C4-2B (cell line): Measurements from ENCODE around the gene PRKAG1.

ENCODE experiments used
- H3K27ac ChIP-seq: fragments of 450-650 bp; 2 replicates; pipeline ENCODE4 v1.5.1; 2017
- CTCF ChIP-seq: fragments of 450-650 bp; conservative IDR thresholded peaks from 2 replicates; pipeline ENCODE4 v1.5.1; 2017; ENCODE audit warnings: mild to moderate bottlenecking
- ZFX ChIP-seq: fragments of 450-650 bp; IDR thresholded peaks from 2 replicates; pipeline ENCODE4 v1.6.1; 2017

The PRKAG1 gene

GRCh38 chr12:48957141-48958048 is 61.2 kb downstream of the PRKAG1 start, which contains the start of gene ARF3:
Gene ARF3, minus strand, starts transcription at chr12:48957487. Its CDS starts 16,392 bp downstream, at chr12:48941095.
- H3K27ac ChIP-seq: peak within 1 kb of the TSS; percentile 89
- TF ChIP-seq CTCF (no peak; the same call in 1 of the 2 replicates), ZFX (no peak; the same call in 1 of the 2 replicates)

DNA sequence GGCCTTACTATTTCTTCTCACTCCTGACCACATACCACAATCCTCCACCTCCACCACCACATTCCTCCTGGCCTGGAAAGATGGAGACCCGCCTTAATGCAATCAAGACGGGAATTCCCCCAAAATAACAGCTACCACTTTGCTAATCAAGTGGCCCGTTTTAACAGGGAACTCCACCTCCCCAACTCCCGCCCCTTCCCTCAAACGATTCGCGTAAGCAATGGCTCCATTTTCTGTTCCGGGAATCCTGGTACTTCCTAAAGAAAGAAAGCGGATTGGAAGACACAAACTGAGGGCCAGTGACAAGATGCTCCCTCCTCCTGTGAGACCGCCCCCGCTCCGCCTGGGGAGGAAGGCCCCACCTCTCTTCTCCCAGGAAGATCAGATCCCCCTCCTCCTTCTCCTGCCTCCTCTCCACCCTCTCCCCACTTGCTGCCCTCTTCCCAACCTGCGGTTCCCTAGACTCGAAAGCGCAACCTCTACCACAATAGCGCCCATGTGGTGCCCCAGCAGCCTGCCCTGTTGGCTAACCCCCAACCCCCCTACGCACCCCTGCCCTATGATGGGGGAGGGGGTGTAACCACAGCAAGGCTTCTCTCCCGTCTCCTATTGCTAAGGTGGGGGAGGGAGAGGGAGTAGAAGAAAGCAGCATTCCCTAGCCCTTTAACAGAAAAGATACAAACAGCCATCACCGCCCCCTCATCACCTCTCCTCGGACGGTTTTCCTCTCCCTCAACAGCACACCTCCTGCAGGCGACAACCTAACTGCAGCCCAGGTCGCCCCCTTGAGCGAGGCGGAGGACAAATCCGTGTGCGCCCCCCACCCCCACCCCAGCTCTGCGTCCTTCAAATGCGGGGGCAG is 62.1 kb downstream of the PRKAG1 start:
- H3K27ac ChIP-seq: peak overlapping the region; percentile 89
- TF ChIP-seq ZFX: no peak
- no peak for TF ChIP-seq CTCF

- no peak overlapping the region for H3K27ac ChIP-seq
- TF ChIP-seq CTCF: no peak
- no peak for TF ChIP-seq ZFX
Measured at GRCh38 chr12:48954841-48955501, 63.6 kb downstream of the PRKAG1 start.

GRCh38 chr12:48954061-48954460 is 64.5 kb downstream of the PRKAG1 start:
- no peak overlapping the region for H3K27ac ChIP-seq
- TF ChIP-seq ZFX: no peak
- no peak for TF ChIP-seq CTCF

DNA sequence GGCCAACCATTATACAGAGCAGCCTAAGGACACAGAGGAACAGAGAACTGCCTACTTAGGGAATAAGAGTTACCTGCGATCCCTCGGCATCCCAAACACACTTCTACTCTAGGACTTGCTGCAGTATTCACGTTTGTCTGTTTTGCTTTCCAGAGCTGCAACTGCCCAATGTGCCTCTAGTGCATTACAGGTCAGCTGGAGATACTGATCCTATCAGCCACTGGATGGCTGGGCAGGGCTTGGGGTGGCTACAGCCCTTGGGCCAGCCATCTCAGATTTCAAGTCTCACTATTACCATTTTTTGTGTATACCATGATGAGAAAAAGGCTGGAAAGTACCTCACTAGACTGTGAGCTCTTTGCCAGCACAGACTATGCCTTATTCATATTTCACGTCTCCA is 65.9 kb downstream of the PRKAG1 start:
- TF ChIP-seq CTCF (no peak), ZFX (no peak)
- H3K27ac ChIP-seq: no peak overlapping the region
